Measurements from ENCODE around the gene INSC. TPM values are rescaled to one million over a fixed set of nuclear protein-coding genes. Genes with fewer than 3 reads are reported as not detected.

INSC gene
- total and polyA plus RNA-seq, 9 of the 15 experiments (the other 6 are each of a cell fraction or from before 2014, with no cell fraction given) = not detected

DNA sequence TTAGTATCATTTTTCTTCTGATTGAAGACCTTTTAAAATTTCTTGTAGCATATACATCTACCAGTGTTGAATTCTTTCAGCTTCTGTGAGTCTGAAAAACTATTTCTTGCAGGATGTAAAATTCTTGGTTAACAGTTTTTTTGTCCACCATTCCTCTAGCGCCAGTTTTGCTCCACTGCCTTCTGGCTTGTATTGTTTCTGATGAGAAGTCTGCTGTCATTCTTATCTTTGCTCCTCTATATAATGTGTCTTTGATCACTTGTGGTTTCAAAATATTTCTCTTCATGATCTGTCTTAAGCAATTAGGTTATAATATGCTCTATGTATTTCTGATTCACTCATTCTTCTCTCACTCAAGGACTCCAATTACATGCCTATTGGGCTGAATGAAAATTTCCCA, 152.3 kb downstream of the INSC start:
- Histone ChIP-seq H3K27me3 (ENCODE audit: control insufficient read depth in 2 of 2, insufficient read depth in 2 of 2, low read length in 2 of 2) (no peaks in the 10 kb centered on the region), H3K9me3 (replicated peaks; ENCODE audit: control insufficient read depth, insufficient read depth, low read depth, low read length) (no peaks in the 10 kb centered on the region), H3K4me3 (no peak overlapping the region), H3K4me2 (ENCODE audit: insufficient read depth, low read length) (no peak overlapping the region), H3K79me2 (ENCODE audit: control insufficient read depth, insufficient read depth, low read length) (no peaks in the 10 kb centered on the region), H3K9ac (ENCODE audit: insufficient read depth in 1 of 2, low read depth in 2 of 2, low read length in 2 of 2) (no peak overlapping the region), H3K27ac (ENCODE audit: extremely low read depth, low read depth, low read length) (no peak overlapping the region), H3K4me1 (replicated peaks in 1 of 2; ENCODE audit: control insufficient read depth in 2 of 2, insufficient read depth in 2 of 2, low read length in 2 of 2) (no peaks in the 10 kb centered on the region), H2AFZ (ENCODE audit: low read depth, low read length) (no peak overlapping the region), H3K9me1 (ENCODE audit: control insufficient read depth, insufficient read depth, low read length) (no peaks in the 10 kb centered on the region), H3K36me3 (ENCODE audit: control insufficient read depth, insufficient read depth, low read length) (no peaks in the 10 kb centered on the region), H4K20me1 (replicated peaks; ENCODE audit: control insufficient read depth, insufficient read depth, low read length) (no peaks in the 10 kb centered on the region)
- FAIRE-seq = no peak
- BruUV-seq (replicated peaks) = no TSS peak
- TF ChIP-seq MCM3 (IDR thresholded peaks at IDR 0.05) = no peak
- 0 out of 3 replicates have a peak, but pooled peaks of 1 of the 2 experiments have one; percentile 55 for TF ChIP-seq CBX3 (IDR thresholded peaks at IDR 0.05; ENCODE audit: borderline replicate concordance in 1 of 2, low read length in 2 of 2)
- peak; percentile 69; the same call in 1 of the 2 replicates for TF ChIP-seq TRIM28 (IDR thresholded peaks at IDR 0.05)
- TF ChIP-seq ZNF395 (CRISPR knock-in tag; IDR thresholded peaks at IDR 0.05) = no peak
- DNase-seq (ENCODE audit: extremely low read depth in 1 of 4, low spot score in 3 of 4) = no peak
- WGBS (ENCODE audit: insufficient coverage, low coverage, missing lambda C conversion rate) = 0% methylated on average over 1 of the region's 1 CpG
- intact Hi-C loops (cut with micrococcal nuclease) = no loop called here
- ChIA-PET CTCF (ENCODE audit: low intra/inter-chr PET ratio) (no interaction called here), POLR2A (no interaction called here)
- in situ Hi-C loops (cut with MboI) = no loop called here
- ATAC-seq = no peak

- FAIRE-seq (no peak), DNase-seq (ENCODE audit: extremely low read depth in 1 of 4, low spot score in 3 of 4) (no peak), ATAC-seq (no peak)
- intact Hi-C loops (cut with micrococcal nuclease) = no loop called here
- ChIA-PET POLR2A (no interaction called here), CTCF (ENCODE audit: low intra/inter-chr PET ratio) (no interaction called here)
- Histone ChIP-seq H3K4me1 (replicated peaks in 1 of 2; ENCODE audit: control insufficient read depth in 2 of 2, insufficient read depth in 2 of 2, low read length in 2 of 2) (no peaks in the 10 kb centered on the region), H2AFZ (ENCODE audit: low read depth, low read length) (no peak overlapping the region), H3K9ac (ENCODE audit: insufficient read depth in 1 of 2, low read depth in 2 of 2, low read length in 2 of 2) (no peak overlapping the region), H3K79me2 (ENCODE audit: control insufficient read depth, insufficient read depth, low read length) (no peaks in the 10 kb centered on the region), H3K9me3 (replicated peaks; ENCODE audit: control insufficient read depth, insufficient read depth, low read depth, low read length) (no peaks in the 10 kb centered on the region), H3K27ac (ENCODE audit: extremely low read depth, low read depth, low read length) (no peak overlapping the region), H3K9me1 (ENCODE audit: control insufficient read depth, insufficient read depth, low read length) (no peaks in the 10 kb centered on the region), H3K4me2 (ENCODE audit: insufficient read depth, low read length) (no peak overlapping the region), H4K20me1 (replicated peaks; ENCODE audit: control insufficient read depth, insufficient read depth, low read length) (no peaks in the 10 kb centered on the region), H3K27me3 (ENCODE audit: control insufficient read depth in 2 of 2, insufficient read depth in 2 of 2, low read length in 2 of 2) (no peaks in the 10 kb centered on the region), H3K4me3 (no peak overlapping the region), H3K36me3 (ENCODE audit: control insufficient read depth, insufficient read depth, low read length) (no peaks in the 10 kb centered on the region)
- in situ Hi-C loops (cut with MboI) = no loop called here
- BruUV-seq (replicated peaks) = no TSS peak
- TF ChIP-seq ARID1B (IDR thresholded peaks at IDR 0.05) (no peak), ZNF175 (CRISPR knock-in tag; IDR thresholded peaks at IDR 0.05; ENCODE audit: low read depth) (no peak), CHD4 (IDR thresholded peaks at IDR 0.05; ENCODE audit: insufficient read depth, insufficient replicate concordance, low read depth, low read length, poor library complexity, severe bottlenecking) (no peak), ZBTB9 (CRISPR knock-in tag; IDR thresholded peaks at IDR 0.05) (no peak), ZNF511 (CRISPR knock-in tag; IDR thresholded peaks at IDR 0.05) (no peak), MAFG (tag; conservative IDR thresholded peaks at IDR 0.05) (no peak), YY1 (IDR thresholded peaks at IDR 0.05; ENCODE audit: borderline replicate concordance in 1 of 3, control insufficient read depth in 1 of 3, extremely low read depth in 1 of 3, insufficient read depth in 3 of 3, insufficient read length in 1 of 3, insufficient replicate concordance in 2 of 3, low read depth in 1 of 3, low read length in 2 of 3) (no peak), GTF2A2 (tag; IDR thresholded peaks at IDR 0.05) (no peak), THRAP3 (IDR thresholded peaks at IDR 0.05; ENCODE audit: borderline replicate concordance) (no peak), TCF7 (IDR thresholded peaks at IDR 0.05; ENCODE audit: borderline replicate concordance) (no peak)
These were observed 153.9 kb downstream of the INSC start for GRCh38 chr11:15268598-15268997.
